ENCODE data around the gene KIR3DL1.
"Not testable (repeated sequence)": the region's sequence is repeated elsewhere in the genome, so short reads cannot be mapped to it uniquely, and the experiment has no call there.

Gene KIR3DL1
- 0 reads per million in 2 experiments for total RNA-seq

GRCh38 chr19:54816251-54816650, at the start of gene KIR3DL1:
Gene KIR3DL1, plus strand, starts transcription at chr19:54816468.
- not testable (repeated sequence) for DNase-seq (ENCODE audit: low read depth)

- DNase-seq (ENCODE audit: low read depth): not testable (repeated sequence)
Measured at GRCh38 chr19:54769646-54770045, 46.6 kb upstream of the KIR3DL1 start, which contains the start of gene KIR2DL1. Gene KIR2DL1, plus strand, starts transcription at chr19:54769793. Its CDS starts 58 bp downstream, at chr19:54769851.

DNA sequence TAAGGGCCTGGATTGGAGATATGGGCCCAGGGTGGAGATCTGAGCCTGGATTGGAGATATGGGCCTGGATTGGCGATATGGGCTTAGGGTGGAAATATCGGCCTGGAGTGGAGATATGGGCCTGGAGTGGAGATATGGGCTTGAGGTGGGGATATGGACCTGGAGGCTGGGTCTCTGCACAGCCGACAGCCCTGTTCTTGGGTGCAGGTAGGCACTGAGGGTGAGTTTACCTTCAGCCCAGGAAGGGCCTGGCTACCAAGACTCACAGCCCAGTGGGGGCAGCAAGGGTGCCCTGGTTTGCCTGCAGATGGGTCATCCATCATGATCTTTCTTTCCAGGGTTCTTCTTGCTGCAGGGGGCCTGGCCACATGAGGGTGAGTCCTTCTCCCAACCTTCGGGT, 45.8 kb upstream of the KIR3DL1 start:
- DNase-seq (ENCODE audit: low read depth): not testable (repeated sequence)

DNA sequence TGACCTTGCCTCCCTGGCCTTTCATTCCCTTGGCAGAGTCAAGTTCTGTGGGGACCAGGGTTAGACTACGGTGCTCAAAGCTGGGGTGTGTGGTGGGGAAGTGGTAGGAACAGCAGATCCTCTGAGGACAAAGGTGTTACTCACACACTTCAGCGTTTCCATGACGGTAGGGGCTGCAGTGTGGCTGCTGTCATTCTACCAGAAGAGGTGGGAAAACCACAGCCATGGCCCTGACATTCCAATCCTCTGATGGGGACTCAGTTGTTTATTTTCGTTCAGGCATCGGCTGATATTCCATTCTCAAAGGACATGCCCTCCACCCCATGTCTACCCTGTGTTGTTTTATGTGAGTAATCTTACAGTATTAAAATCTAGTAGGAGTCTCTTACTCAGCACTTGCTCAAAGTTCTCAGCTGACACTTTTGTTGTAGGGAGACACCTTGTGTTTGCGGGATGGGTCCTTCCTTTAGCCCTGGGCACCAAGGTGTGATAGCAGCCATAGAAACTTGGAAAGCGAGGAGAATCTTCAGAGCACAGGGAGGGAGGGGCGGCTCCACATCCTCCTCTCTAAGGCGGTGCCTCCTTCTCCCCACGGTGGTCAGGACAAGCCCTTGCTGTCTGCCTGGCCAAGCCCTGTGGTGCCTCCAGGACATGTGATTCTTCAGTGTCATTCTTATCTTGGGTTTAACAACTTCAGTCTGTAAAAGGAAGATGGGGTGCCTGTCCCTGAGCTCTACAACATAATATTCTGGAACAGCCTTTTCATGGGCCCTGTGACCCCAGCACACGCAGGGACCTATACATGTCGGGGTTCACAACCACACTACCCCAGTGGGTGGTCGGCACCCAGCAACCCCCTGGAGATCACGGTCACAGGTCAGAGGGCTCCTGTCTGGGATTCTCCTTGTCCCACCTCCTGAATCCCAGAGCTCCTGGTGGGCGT, 45.0 kb upstream of the KIR3DL1 start:
- not testable (repeated sequence) for DNase-seq (ENCODE audit: low read depth)

DNA sequence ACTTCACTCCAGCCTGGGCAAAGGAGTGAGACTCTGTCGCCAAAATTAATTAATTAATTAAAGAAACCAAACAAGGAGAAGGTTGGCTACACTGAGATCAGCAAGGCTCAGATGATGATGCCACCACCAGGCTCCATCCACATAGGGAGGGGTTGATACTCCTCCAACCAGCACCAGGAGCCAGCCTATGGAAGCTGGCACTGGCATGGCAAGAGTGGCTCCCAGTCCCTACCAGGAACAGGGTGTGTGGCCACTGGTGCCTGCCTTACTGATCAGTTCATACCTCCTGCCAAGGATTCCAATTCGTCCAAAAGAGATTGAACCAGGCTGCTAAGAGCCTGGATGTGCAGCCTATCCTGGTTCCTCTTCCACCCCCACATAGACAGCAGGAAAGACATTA, 43.6 kb upstream of the KIR3DL1 start:
- not testable (repeated sequence) for DNase-seq (ENCODE audit: low read depth)

DNA sequence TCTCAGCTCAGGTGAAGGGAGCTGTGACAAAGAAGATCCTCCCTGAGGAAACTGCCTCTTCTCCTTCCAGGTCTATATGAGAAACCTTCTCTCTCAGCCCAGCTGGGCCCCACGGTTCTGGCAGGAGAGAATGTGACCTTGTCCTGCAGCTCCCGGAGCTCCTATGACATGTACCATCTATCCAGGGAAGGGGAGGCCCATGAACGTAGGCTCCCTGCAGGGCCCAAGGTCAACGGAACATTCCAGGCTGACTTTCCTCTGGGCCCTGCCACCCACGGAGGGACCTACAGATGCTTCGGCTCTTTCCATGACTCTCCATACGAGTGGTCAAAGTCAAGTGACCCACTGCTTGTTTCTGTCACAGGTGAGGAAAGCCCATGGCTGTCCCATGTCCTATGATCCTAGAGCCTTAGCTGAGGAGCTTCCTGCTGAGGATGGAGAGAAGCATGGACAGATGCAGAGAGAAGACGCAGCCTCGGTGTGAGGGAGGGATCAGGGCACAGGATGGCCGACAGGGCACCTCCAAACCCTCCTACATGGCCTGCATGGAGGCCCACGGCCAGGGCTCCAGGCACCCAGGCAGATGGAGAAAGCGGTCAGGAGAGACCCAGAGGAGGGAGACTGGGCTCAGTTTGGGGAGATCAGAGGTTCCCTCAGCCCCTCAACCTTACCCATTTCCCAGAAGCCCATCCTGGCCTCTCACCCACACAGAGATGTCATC, 41.0 kb upstream of the KIR3DL1 start:
- not testable (repeated sequence) for DNase-seq (ENCODE audit: low read depth)

DNA sequence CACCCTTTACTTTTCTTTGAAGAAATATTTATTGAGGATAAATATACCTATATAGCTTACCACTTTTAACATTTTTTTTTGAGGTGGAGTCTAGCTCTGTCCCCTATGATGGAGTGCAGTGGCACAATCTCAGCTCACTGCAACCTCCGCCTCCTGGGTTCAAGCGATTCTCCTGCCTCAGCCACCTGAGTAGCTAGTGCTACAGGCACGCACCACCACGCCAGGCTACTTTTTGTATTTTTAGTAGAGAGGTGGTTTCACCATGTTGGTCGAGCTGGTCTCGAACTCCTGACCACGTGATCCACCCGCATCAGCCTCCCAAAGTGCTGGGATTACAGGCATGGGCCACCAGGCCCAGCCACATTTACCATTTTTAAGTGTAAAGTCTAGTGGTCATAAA, 40.4 kb upstream of the KIR3DL1 start:
- DNase-seq (ENCODE audit: low read depth): not testable (repeated sequence)

DNA sequence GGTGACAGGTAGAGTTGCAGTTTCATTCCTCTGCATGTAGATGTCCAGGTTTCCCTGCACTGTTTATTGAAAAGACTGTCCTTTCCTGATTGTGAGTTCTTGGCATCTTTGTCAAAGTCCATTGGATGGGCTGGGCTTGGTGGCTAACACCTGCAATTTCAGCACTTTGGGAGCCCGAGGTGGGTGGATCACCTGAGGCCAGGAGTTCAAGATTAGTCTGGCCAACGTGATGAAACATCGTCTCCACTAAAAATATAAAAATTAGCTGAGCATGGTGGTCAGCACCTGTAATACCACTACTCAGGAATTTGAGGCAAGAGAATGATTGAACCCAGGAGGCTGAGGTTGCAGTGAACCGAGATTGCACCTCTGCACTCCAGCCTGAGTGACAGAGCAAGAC, 38.4 kb upstream of the KIR3DL1 start:
- not testable (repeated sequence) for DNase-seq (ENCODE audit: low read depth)

DNA sequence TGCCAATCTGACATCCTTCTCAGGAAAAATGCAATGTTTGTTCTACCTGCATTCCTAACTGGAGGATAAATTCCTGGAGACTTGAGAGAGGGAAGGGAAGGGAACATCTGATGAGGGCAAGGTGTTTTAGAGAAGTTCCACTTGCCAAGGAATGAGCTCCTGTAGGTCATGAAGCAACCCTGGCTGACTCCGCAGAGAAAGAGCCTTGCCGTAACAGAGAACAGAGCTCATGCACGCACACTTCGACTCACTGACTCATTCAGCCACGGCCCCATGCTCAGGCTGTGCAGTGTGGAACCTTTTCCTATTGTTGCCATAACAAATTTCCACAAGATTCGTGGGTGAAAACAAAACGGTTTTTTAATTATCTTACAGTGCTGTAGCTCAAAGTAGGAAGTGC, 37.4 kb upstream of the KIR3DL1 start:
- not testable (repeated sequence) for DNase-seq (ENCODE audit: low read depth)

GRCh38 chr19:54782916-54783315, 33.4 kb upstream of the KIR3DL1 start:
- DNase-seq (ENCODE audit: low read depth): not testable (repeated sequence)

DNA sequence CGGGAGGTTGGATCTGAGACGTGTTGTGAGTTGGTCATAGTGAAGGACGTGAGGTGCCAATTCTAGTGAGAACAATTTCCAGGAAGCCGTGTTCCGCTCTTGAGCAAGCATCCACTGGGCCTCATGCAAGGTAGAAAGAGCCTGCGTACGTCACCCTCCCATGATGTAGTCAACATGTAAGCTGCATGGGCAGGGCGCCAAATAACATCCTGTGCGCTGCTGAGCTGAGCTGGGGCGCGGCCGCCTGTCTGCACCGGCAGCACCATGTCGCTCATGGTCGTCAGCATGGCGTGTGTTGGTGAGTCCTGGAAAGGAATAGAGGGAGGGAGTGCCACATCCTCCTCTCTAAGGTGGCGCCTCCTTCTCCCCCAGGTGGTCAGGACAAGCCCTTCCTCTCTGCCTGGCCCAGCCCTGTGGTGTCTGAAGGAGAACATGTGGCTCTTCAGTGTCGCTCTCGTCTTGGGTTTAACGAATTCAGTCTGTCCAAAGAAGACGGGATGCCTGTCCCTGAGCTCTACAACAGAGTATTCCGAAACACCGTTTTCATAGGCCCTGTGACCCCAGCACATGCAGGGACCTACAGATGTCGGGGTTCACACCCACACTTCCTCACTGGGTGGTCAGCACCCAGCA, 30.1 kb upstream of the KIR3DL1 start:
- DNase-seq (ENCODE audit: low read depth): not testable (repeated sequence)

DNA sequence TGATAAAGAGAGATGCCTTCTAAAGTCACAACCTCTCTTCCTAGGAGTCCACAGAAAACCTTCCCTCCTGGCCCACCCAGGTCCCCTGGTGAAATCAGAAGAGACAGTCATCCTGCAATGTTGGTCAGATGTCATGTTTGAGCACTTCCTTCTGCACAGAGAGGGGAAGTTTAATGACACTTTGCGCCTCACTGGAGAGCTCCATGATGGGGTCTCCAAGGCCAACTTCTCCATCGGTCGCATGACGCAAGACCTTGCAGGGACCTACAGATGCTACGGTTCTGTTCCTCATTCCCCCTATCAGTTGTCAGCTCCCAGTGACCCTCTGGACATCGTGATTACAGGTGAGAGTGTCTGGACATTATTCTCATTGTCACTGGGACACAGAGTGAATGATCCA, 28.1 kb upstream of the KIR3DL1 start:
- DNase-seq (ENCODE audit: low read depth): not testable (repeated sequence)

GRCh38 chr19:54790711-54791110, 25.6 kb upstream of the KIR3DL1 start:
- no peak for DNase-seq (ENCODE audit: low read depth)

DNA sequence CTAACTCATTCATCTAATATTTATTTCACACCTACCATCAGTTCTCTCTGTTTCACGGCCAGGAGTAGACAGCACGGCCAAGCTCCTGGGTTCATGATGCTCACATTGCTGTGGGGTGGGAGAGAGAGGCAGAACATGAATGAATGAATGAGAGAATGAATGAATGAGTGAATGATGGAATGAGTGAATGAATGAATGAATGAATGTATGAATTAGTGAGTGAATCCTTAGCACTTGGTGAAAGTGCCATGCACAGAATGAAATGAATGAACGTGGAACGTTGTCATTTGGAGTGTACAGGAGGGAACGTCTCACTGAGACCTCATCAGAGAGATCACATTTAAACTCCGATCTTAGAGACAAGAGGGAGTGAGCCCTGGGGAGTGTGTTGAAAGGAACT, 24.8 kb upstream of the KIR3DL1 start:
- DNase-seq (ENCODE audit: low read depth): no peak

GRCh38 chr19:54792814-54793213, 23.5 kb upstream of the KIR3DL1 start:
- DNase-seq (ENCODE audit: low read depth): no peak

- DNase-seq (ENCODE audit: low read depth): no peak
Measured at GRCh38 chr19:54795758-54796157, 20.5 kb upstream of the KIR3DL1 start.

DNA sequence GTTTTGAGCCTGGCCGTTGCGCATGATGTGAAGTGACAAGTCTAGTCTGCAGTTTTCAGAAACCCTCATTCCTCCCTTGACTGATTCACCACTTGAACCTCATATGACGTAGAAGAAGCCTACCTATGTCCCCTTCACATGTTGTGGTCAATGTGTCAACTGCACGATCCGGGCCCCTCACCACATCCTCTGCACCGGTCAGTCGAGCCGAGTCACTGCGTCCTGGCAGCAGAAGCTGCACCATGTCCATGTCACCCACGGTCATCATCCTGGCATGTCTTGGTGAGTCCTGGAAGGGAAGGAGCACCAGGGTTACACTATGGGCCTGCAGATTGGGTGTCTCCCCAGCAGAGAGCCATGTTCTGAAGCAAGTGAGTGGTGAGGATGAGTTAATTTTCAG, 12.9 kb upstream of the KIR3DL1 start, which contains the start of gene KIR2DL4:
Gene KIR2DL4, plus strand, starts transcription at position 201 of the 400 bp plus-strand sequence. Its CDS starts 42 bp downstream, at position 243.
- DNase-seq (ENCODE audit: low read depth): no peak

DNA sequence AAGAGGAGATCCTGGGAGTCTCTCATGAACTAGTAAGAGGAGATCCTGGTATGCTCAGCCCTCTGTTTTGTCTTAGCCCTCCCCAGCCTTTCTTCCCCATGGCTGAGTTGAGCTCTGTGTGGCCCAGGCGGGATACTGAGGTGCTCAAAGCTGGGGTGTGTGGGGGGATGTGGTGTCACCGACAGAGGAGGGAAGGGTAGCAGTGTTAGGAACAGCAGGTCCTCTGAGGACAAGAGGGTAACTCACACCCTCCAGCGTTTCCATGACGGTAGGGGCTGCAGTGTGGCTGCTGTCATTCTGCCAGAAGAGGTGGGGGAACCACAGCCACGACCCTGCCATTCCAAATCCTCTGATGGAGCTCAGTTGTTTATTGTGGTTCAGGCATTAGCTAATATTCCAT, 12.2 kb upstream of the KIR3DL1 start:
- no peak for DNase-seq (ENCODE audit: low read depth)

DNA sequence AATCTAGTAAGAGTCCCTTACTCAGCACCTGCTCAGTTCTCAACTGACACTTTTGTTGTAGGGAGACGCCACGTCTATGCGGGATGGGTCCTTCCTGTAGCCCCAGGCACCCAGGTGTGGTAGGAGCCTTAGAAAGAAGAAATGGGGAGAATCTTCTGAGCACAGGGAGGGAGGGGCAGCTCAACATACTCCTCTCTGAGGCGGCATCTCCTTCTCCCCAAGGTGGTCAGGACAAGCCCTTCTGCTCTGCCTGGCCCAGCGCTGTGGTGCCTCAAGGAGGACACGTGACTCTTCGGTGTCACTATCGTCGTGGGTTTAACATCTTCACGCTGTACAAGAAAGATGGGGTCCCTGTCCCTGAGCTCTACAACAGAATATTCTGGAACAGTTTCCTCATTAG, 11.7 kb upstream of the KIR3DL1 start:
- no peak for DNase-seq (ENCODE audit: low read depth)

GRCh38 chr19:54805665-54806515, 10.4 kb upstream of the KIR3DL1 start:
- DNase-seq (ENCODE audit: low read depth): no peak

DNA sequence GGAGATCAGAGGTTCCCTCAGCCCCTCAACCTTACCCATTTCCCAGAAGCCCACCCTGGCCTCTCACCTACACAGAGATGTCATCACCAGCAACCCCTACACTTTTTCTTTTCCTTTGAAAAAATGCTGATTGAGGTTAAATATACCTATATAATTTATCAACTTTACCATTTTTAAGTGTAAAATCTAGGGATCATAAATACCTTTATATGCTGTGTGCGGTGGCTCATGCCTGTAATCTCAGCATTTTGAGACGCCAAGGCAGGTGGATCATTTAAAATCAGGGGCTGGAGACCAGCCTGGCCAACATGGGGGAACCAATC, 9.8 kb upstream of the KIR3DL1 start:
- DNase-seq (ENCODE audit: low read depth): no peak
